Measurements from ENCODE around the gene CCDC88C.

DNA sequence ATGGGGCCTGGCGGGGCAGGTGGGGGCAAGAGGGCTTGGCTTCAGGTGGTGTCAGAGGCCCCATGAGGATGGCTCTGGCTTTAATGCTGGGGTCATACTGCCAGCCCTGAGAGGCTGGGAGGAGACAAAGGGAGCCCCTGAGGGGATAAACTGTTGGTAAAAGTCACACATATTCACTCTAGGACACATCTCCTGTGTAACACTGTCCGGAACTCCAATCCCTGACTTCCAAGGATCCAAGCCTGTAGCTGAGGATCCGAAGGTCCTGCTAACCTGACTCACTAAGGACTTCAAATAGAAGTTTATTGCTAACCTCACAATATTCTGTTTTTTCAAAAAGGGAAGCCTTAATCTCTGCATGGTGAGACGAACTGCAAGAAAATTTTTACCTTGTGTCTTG, 134.0 kb downstream of the CCDC88C start:
- TF ChIP-seq, protein P1, sequence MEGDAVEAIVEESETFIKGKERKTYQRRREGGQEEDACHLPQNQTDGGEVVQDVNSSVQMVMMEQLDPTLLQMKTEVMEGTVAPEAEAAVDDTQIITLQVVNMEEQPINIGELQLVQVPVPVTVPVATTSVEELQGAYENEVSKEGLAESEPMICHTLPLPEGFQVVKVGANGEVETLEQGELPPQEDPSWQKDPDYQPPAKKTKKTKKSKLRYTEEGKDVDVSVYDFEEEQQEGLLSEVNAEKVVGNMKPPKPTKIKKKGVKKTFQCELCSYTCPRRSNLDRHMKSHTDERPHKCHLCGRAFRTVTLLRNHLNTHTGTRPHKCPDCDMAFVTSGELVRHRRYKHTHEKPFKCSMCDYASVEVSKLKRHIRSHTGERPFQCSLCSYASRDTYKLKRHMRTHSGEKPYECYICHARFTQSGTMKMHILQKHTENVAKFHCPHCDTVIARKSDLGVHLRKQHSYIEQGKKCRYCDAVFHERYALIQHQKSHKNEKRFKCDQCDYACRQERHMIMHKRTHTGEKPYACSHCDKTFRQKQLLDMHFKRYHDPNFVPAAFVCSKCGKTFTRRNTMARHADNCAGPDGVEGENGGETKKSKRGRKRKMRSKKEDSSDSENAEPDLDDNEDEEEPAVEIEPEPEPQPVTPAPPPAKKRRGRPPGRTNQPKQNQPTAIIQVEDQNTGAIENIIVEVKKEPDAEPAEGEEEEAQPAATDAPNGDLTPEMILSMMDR (IDR thresholded peaks at IDR 0.05), result no peak
- TF ChIP-seq ZFX (IDR thresholded peaks at IDR 0.05; ENCODE audit: borderline replicate concordance), result no peak

Measured in 22Rv1 (cell line).